Activated naive CD4-positive, alpha-beta T cell treated with anti-CD3 and anti-CD28 coated beads, Interleukin-2, amount 50 U/mL, for 16 hours (primary cell): ENCODE measurements around the gene ZNF573.
A peak's percentile ranks its signal among the peaks of the same experiment; 100 is the strongest.

ENCODE experiments used
- DNase-seq: peaks from one replicate; pipeline ENCODE4 v3.0.0-alpha.2; 2020

Gene ZNF573

DNA sequence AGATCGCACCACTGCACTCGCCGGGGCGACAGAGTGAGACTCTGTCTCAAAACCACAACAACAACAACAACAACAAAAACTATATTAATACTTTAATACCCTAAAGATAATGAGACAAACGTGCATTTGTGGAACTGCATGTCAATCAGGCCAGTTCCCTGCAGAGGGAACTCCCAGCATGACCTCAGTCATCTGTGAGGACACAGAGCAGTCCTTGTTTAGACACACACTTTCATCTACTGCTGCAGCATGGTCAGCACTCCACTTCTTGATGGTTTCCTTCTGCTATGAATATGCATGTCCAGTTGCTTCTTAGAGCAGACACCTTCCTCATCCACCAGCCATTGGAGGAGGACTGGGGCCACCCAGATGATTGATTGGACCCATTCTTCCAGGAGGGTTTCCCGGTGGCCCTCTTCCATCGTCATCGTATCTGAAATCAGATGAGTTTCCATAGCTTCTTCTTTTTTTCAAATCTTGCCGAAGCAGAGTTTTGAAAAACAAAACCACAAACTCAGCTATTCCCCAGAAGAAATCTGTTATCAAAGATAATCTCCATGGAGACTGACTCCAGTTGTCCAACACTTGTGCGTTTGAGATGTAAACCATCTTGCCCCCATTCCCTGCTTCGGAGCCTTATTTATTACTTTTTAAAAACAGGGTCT, 86.3 kb downstream of the ZNF573 start:
- no peak for DNase-seq

DNA sequence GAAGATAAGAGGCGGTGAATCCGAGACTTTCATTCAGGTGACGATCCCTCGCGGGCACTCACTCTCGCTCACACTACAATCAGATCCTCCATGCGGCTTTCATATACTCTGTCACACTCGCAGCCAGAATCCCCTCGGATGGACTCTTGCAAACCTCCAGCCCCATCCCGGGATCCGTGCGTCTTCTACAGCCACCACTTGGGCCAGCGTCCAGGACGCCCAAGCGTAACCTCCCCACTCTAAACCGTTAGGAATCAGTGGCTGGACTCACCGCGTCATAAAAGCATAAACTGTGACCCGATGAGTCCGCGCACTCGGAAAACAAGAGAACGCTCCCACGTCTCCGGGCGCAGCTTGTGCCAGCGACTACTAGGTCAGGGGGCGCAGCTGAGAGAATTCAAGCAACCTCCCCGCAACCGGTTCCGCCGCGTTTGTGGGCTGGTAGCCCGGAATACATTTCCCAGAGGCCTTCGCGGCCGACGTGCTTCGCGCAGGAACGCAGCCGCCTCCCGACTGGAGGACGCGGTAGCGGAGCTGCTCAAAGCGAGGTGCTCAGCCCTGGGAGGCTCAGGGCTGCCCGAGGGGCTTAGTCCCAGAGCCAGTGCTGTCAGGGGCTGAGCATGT, 87.4 kb downstream of the ZNF573 start:
- DNase-seq, result peak; percentile 81
